ENCODE measurements around the gene PNLIPRP1.

PNLIPRP1 gene

GRCh38 chr10:116610443-116611152, 19.8 kb downstream of the PNLIPRP1 start:
- no peak for TF ChIP-seq CTCF (conservative IDR thresholded peaks at IDR 0.05; ENCODE audit: low read length)
- DNase-seq (ENCODE audit: low read depth): no peak
- no peak overlapping the region for H3K4me3 ChIP-seq (ENCODE audit: low read length)

GRCh38 chr10:116611153-116611545, 20.4 kb downstream of the PNLIPRP1 start:
- no peak for TF ChIP-seq CTCF (conservative IDR thresholded peaks at IDR 0.05; ENCODE audit: low read length)
- DNase-seq (ENCODE audit: low read depth): no peak
- H3K4me3 ChIP-seq (ENCODE audit: low read length): no peak overlapping the region

- no peak for TF ChIP-seq CTCF (conservative IDR thresholded peaks at IDR 0.05; ENCODE audit: low read length)
- no peak overlapping the region for H3K4me3 ChIP-seq (ENCODE audit: low read length)
- no peak for DNase-seq (ENCODE audit: low read depth)
Measured at GRCh38 chr10:116612107-116612769, 21.5 kb downstream of the PNLIPRP1 start.

GRCh38 chr10:116613471-116613870, 22.7 kb downstream of the PNLIPRP1 start:
- no peak overlapping the region for H3K4me3 ChIP-seq (ENCODE audit: low read length)
- no peak for TF ChIP-seq CTCF (conservative IDR thresholded peaks at IDR 0.05; ENCODE audit: low read length)
- no peak for DNase-seq (ENCODE audit: low read depth)

- no peak overlapping the region for H3K4me3 ChIP-seq (ENCODE audit: low read length)
- no peak for DNase-seq (ENCODE audit: low read depth)
- no peak for TF ChIP-seq CTCF (conservative IDR thresholded peaks at IDR 0.05; ENCODE audit: low read length)
Measured at GRCh38 chr10:116614796-116615195, 24.0 kb downstream of the PNLIPRP1 start.

- H3K4me3 ChIP-seq (ENCODE audit: low read length): no peak overlapping the region
- TF ChIP-seq CTCF (conservative IDR thresholded peaks at IDR 0.05; ENCODE audit: low read length): no peak
- DNase-seq (ENCODE audit: low read depth): no peak
Measured at GRCh38 chr10:116615199-116615776, 24.5 kb downstream of the PNLIPRP1 start.
